Measurements from ENCODE around the gene CFAP46. TPM values are rescaled to one million over a fixed set of nuclear protein-coding genes. Genes with fewer than 3 reads are reported as not detected.

CFAP46 gene
- total and polyA plus RNA-seq, 2 of the 4 experiments (the other 2 are of a cell fraction): 1.3 to 1.8 TPM

- no peak overlapping the region for H3K56ac ChIP-seq (ENCODE audit: extremely low read depth, insufficient read depth, low read length)
- ChIA-PET CTCF (no interaction called here), POLR2A (ENCODE audit: unreplicated experiment) (interaction anchor here (0.6 kb wide), 1 partner anchor 77 kb away, joined by 3 read pairs; no protein-coding TSS in a partner anchor)
- in situ Hi-C loops (cut with MboI; ENCODE audit: low sequenced_read_pairs) (no loop called here), intact Hi-C loops (cut with micrococcal nuclease) (no loop called here), dilution Hi-C loops (cut with HindIII; ENCODE audit: low sequenced_read_pairs, unreplicated experiment) (no loop called here)
- H2BK120ac ChIP-seq (ENCODE audit: low read depth, low read length): no peak overlapping the region
- H3K27ac ChIP-seq (ENCODE audit: insufficient read depth, low read length): no peak overlapping the region
- H2AK9ac ChIP-seq (replicated peaks; ENCODE audit: low read depth, low read length, poor library complexity): no peak overlapping the region
- H2AK5ac ChIP-seq (ENCODE audit: low read depth, low read length): no peak overlapping the region
- DNase-seq (no peak), ATAC-seq (ENCODE audit: low read depth) (no peak)
- no peak overlapping the region for H2BK15ac ChIP-seq (ENCODE audit: low read depth, low read length)
- no peaks in the 10 kb centered on the region for H4K20me1 ChIP-seq (ENCODE audit: insufficient read depth, low read length)
- no peak overlapping the region for H3K18ac ChIP-seq (ENCODE audit: low read depth, low read length)
- H2AFZ ChIP-seq (replicated peaks; ENCODE audit: low read length, poor library complexity): no peak overlapping the region
- no peak overlapping the region for H3K4me3 ChIP-seq (ENCODE audit: insufficient read depth, low read depth, low read length)
- BruUV-seq (replicated peaks): no TSS peak
- WGBS, 2 experiments (ENCODE audit: extremely low coverage in 2 of 2, insufficient read length in 1 of 2): no CpG with 5 or more reads among the region's 8 CpGs
- no peak overlapping the region for H4K5ac ChIP-seq (ENCODE audit: low read depth, low read length)
- no peak overlapping the region for H3K9ac ChIP-seq (ENCODE audit: low read depth, low read length)
- H4K8ac ChIP-seq (ENCODE audit: low read depth in 2 of 2, low read length in 2 of 2): no peak overlapping the region
- H3K4me1 ChIP-seq (ENCODE audit: control insufficient read depth, insufficient read depth, low read length): peaks cover 1% of the 10 kb centered on the region; the same call in 1 of the 2 replicates
- H3K79me1 ChIP-seq (ENCODE audit: low read depth in 1 of 2, low read length in 2 of 2): no peaks in the 10 kb centered on the region
- no peak overlapping the region for H3K14ac ChIP-seq (replicated peaks; ENCODE audit: low read depth, low read length)
- H3K36me3 ChIP-seq (ENCODE audit: control insufficient read depth, insufficient read depth, low read length): no peaks in the 10 kb centered on the region
- H2BK5ac ChIP-seq (ENCODE audit: low read depth, low read length, poor library complexity, severe bottlenecking): no peak overlapping the region
- no peak overlapping the region for H3K4me2 ChIP-seq (ENCODE audit: low read depth, low read length)
- TF ChIP-seq SMC3 (IDR thresholded peaks at IDR 0.05; ENCODE audit: low read depth, low read length): no peak
- no peak overlapping the region for H4K91ac ChIP-seq (ENCODE audit: insufficient read depth, low read depth, low read length)
- no peaks in the 10 kb centered on the region; the same call in 1 of the 2 replicates for H3K9me1 ChIP-seq (ENCODE audit: insufficient read depth, low read length)
- no peak overlapping the region for H3K4ac ChIP-seq (ENCODE audit: low read depth, low read length)
- H3K9me3 ChIP-seq (ENCODE audit: control insufficient read depth, insufficient read depth, low read length): peaks cover 1% of the 10 kb centered on the region; the same call in 1 of the 2 replicates
- H3K23ac ChIP-seq (ENCODE audit: low read depth, low read length): no peak overlapping the region
- H3K27me3 ChIP-seq (ENCODE audit: control insufficient read depth, insufficient read depth, low read length): peaks cover 31% of the 10 kb centered on the region
- no peak overlapping the region for H2BK20ac ChIP-seq (ENCODE audit: low read depth, low read length)
These were observed 19.0 kb upstream of the CFAP46 start for GRCh38 chr10:132961420-132961786.
